ES-I3 (cell line): Measurements from ENCODE around the gene KRTAP4-12.
"Not testable (repeated sequence)": the region's sequence is repeated elsewhere in the genome, so short reads cannot be mapped to it uniquely, and the experiment has no call there.

Source experiments
- H3K36me3 ChIP-seq: 2 replicates; pipeline ENCODE4 v1.6.1; 2013; ENCODE audit warnings: mild to moderate bottlenecking, low read length, control low read depth, moderate library complexity; ENCODE audit not compliant: insufficient read depth
- H3K4me1 ChIP-seq: 2 replicates; pipeline ENCODE4 v1.6.1; 2013; ENCODE audit warnings: mild to moderate bottlenecking, control low read depth, low read length; ENCODE audit not compliant: insufficient read depth
- H3K9ac ChIP-seq: 2 replicates; pipeline ENCODE4 v1.6.1; 2013; ENCODE audit warnings: low read depth, mild to moderate bottlenecking, low read length, moderate library complexity
- H3K9me3 ChIP-seq: 2 replicates; pipeline ENCODE4 v1.6.1; 2013; ENCODE audit warnings: mild to moderate bottlenecking, low read length, moderate library complexity; ENCODE audit not compliant: control insufficient read depth, insufficient read depth

KRTAP4-12 gene

GRCh38 chr17:41084100-41084856 lies 39.7 kb downstream of the KRTAP4-12 start, which contains the start of gene KRTAP4-7:
TSS of gene KRTAP4-7 (plus strand) at chr17:41084150. CDS start at chr17:41084207, 57 bp downstream.
- not testable (repeated sequence) for H3K4me1 ChIP-seq, H3K9me3 ChIP-seq, H3K36me3 ChIP-seq, H3K9ac ChIP-seq

- not testable (repeated sequence) for H3K9ac ChIP-seq
Measured at GRCh38 chr17:41083427-41083826, 40.6 kb downstream of the KRTAP4-12 start.

GRCh38 chr17:41082626-41083025 lies 41.4 kb downstream of the KRTAP4-12 start:
- Histone ChIP-seq H3K9me3 (no peaks in the 10 kb centered on the region), H3K9ac (no peak overlapping the region), H3K36me3 (no peaks in the 10 kb centered on the region), H3K4me1 (no peaks in the 10 kb centered on the region)

More at GRCh38 chr17:41083427-41083826, 40.6 kb downstream of the KRTAP4-12 start:
- not testable (repeated sequence) for H3K9me3 ChIP-seq, H3K4me1 ChIP-seq, H3K36me3 ChIP-seq

- Histone ChIP-seq H3K9ac (no peak overlapping the region), H3K36me3 (no peaks in the 10 kb centered on the region), H3K4me1 (no peaks in the 10 kb centered on the region), H3K9me3 (no peaks in the 10 kb centered on the region)
Measured at GRCh38 chr17:41076788-41077187, 47.2 kb downstream of the KRTAP4-12 start.

- Histone ChIP-seq H3K4me1 (no peaks in the 10 kb centered on the region), H3K9me3 (no peaks in the 10 kb centered on the region), H3K9ac (no peak overlapping the region), H3K36me3 (no peaks in the 10 kb centered on the region)
Measured at GRCh38 chr17:41073676-41074075, 50.3 kb downstream of the KRTAP4-12 start.
